K562 (cell line): ENCODE measurements around the gene MARCHF3. TPM values are rescaled to one million over a fixed set of nuclear protein-coding genes. Genes with fewer than 3 reads are reported as not detected.

Experiments used
- ATAC-seq: fragments of 200-7000 bp; cut with Tn5 transposase; 3 replicates; pipeline ENCODE4 v1.9.1; 2020; ENCODE audit warnings: moderate library complexity
- BruUV-seq: library from RNA; stranded (reverse); fragments of 400-500 nt; replicated peaks from 2 replicates; lab custom pipeline; 2021; lab: Mats Ljungman, UMichigan
- CTCF ChIA-PET: fragments of 300-600 bp; formaldehyde crosslinking; extraction: SDS; loops from one replicate; lab custom pipeline; 2021; ENCODE audit warnings: low intra/inter-chr PET ratio; lab: Yijun Ruan, JAX
- POLR2A ChIA-PET: fragments of 300-600, 350-650 bp; sonication (Branson Sonifier 250); formaldehyde crosslinking; extraction: SDS; loops from one replicate; lab custom pipeline; 2021; ENCODE audit warnings: antibody characterized with exemption, inconsistent platforms; lab: Yijun Ruan, JAX
- DNase-seq, 4 experiments: peaks; one replicate each; pipeline versions ENCODE4 v3.0.0 to v3.0.0-alpha.2; 2011 to 2018; ENCODE audit warnings: low spot score in 3 of 4, mixed read lengths in 3 of 4; ENCODE audit errors: extremely low read depth in 1 of 4
- FAIRE-seq: peaks from 2 replicates; lab custom pipeline; 2011; peaks lifted over from hg19 to GRCh38; lab: Jason Lieb, UNC
- H2AFZ ChIP-seq: 2 replicates; pipeline ENCODE4 v1.6.0; 2011; ENCODE audit warnings: low read depth, low read length, control low read depth, inconsistent platforms
- H3K27ac ChIP-seq: fragments of 200-600 bp; 3 replicates; pipeline ENCODE4 v1.8.0; 2011; ENCODE audit warnings: low read depth, mild to moderate bottlenecking, control low read depth, inconsistent platforms, low read length, moderate library complexity, mixed read lengths; ENCODE audit errors: extremely low read depth
- H3K27me3 ChIP-seq, 2 experiments: fragments of 300-600 bp in 1 of 2; 2 replicates in 1 of 2; 3 replicates in 1 of 2; pipeline versions ENCODE4 v1.6.0 to v1.8.0; 2011; ENCODE audit warnings: inconsistent platforms in 2 of 2, low read length in 2 of 2, mild to moderate bottlenecking in 1 of 2, mixed read lengths in 1 of 2, moderate library complexity in 1 of 2; ENCODE audit not compliant: control insufficient read depth in 2 of 2, insufficient read depth in 2 of 2
- H3K36me3 ChIP-seq: fragments of 300-600 bp; 3 replicates; pipeline ENCODE4 v1.8.0; 2011; ENCODE audit warnings: mild to moderate bottlenecking, low read length, inconsistent platforms; ENCODE audit not compliant: control insufficient read depth, insufficient read depth
- H3K4me1 ChIP-seq, 2 experiments: fragments of 200-600 bp in 1 of 2; replicated peaks in 1 of 2; 2 replicates in 1 of 2; 3 replicates in 1 of 2; pipeline versions ENCODE4 v1.5.1 to v1.8.0; 2011; ENCODE audit warnings: inconsistent platforms in 2 of 2, low read length in 2 of 2, mild to moderate bottlenecking in 1 of 2, mixed read lengths in 1 of 2, moderate library complexity in 1 of 2; ENCODE audit not compliant: control insufficient read depth in 2 of 2, insufficient read depth in 2 of 2
- H3K4me2 ChIP-seq: 2 replicates; pipeline ENCODE4 v1.6.1; 2011; ENCODE audit warnings: low read length, control low read depth, inconsistent platforms, mixed read lengths; ENCODE audit not compliant: insufficient read depth
- H3K4me3 ChIP-seq: fragments of 200-600 bp; sonication (generic), shearing (Covaris generic); 2 replicates; pipeline ENCODE4 v1.5.1; 2016; ENCODE audit warnings: control low read depth, inconsistent platforms
- H3K79me2 ChIP-seq: fragments of 200-600 bp; 3 replicates; pipeline ENCODE4 v1.8.0; 2011; ENCODE audit warnings: low read length, inconsistent platforms; ENCODE audit not compliant: control insufficient read depth, insufficient read depth
- H3K9ac ChIP-seq, 2 experiments: 2 replicates each; pipeline versions ENCODE4 v1.6.0 to v1.6.1; 2011; ENCODE audit warnings: low read depth in 2 of 2, low read length in 2 of 2, control low read depth in 1 of 2, inconsistent platforms in 1 of 2, mild to moderate bottlenecking in 1 of 2, mixed read lengths in 1 of 2; ENCODE audit not compliant: insufficient read depth in 1 of 2
- H3K9me1 ChIP-seq: one replicate; pipeline ENCODE4 v1.6.0; 2011; ENCODE audit warnings: inconsistent platforms, mild to moderate bottlenecking, low read length, moderate library complexity; ENCODE audit not compliant: control insufficient read depth, insufficient read depth
- H3K9me3 ChIP-seq: replicated peaks from 2 replicates; pipeline ENCODE4 v1.5.1; 2011; ENCODE audit warnings: low read depth, low read length, inconsistent platforms; ENCODE audit not compliant: control insufficient read depth, insufficient read depth
- H4K20me1 ChIP-seq: replicated peaks from 2 replicates; pipeline ENCODE4 v1.6.1; 2011; ENCODE audit warnings: low read length, inconsistent platforms, mixed read lengths; ENCODE audit not compliant: control insufficient read depth, insufficient read depth
- ESRRB ChIP-seq: fragments of 250-450 bp; sonication (Bioruptor Pico); IDR thresholded peaks from 2 replicates; pipeline ENCODE4 v1.5.0; 2020; ENCODE audit warnings: mild to moderate bottlenecking, moderate library complexity, borderline replicate concordance
- NCOA2 ChIP-seq, 2 experiments: fragments of 450-650 bp; IDR thresholded peaks; 2 replicates each; pipeline ENCODE4 v1.6.1; 2018; ENCODE audit warnings: mild to moderate bottlenecking in 2 of 2, moderate library complexity in 1 of 2; ENCODE audit not compliant: partially characterized antibody in 2 of 2
- PURB ChIP-seq: sonication (generic); formaldehyde crosslinking; IDR thresholded peaks from 2 replicates; pipeline ENCODE4 v1.9.0; 2021; ENCODE audit warnings: low read depth, mild to moderate bottlenecking, missing genetic modification reagents
- RBM22 ChIP-seq: fragments of 200-400 bp; formaldehyde crosslinking; IDR thresholded peaks from 2 replicates; pipeline ENCODE4 v1.6.1; 2018; ENCODE audit warnings: low read length, low read depth; ENCODE audit not compliant: poor library complexity, severe bottlenecking
- ZNF436 ChIP-seq: fragments of 250-450, 450-650 bp; sonication (Bioruptor Pico); formaldehyde crosslinking; IDR thresholded peaks from 2 replicates; pipeline ENCODE4 v1.7.0; 2020; ENCODE audit warnings: mild to moderate bottlenecking
- ZNF766 ChIP-seq: fragments of 200-800 bp; sonication (Bioruptor generic); conservative IDR thresholded peaks from 2 replicates; pipeline ENCODE4 v1.6.1; 2016; ENCODE audit warnings: missing genetic modification characterization, missing compliant biosample characterization
- ZNF778 ChIP-seq: fragments of 450-650 bp; formaldehyde crosslinking; IDR thresholded peaks from 2 replicates; pipeline ENCODE4 v1.4.0; 2020; ENCODE audit warnings: mild to moderate bottlenecking, moderate library complexity
- WGBS: fragments of 100-300 bp; shearing (Covaris generic); methylation state at CpG from one replicate; pipeline ENCODE4 v1.1.6; 2016; ENCODE audit warnings: low coverage, mixed read lengths; ENCODE audit not compliant: insufficient coverage; ENCODE audit errors: missing lambda C conversion rate; 5-methylcytosine and 5-hydroxymethylcytosine counted together
- in situ Hi-C: fragments of 300-500 bp; cut with MboI; formaldehyde crosslinking; loops from 4 replicates; pipeline ENCODE4 v1.15.0; 2018; ENCODE audit warnings: inconsistent platforms, mixed read lengths
- intact Hi-C: fragments of 100-400 bp; cut with micrococcal nuclease; formaldehyde crosslinking; loops from 2 replicates; pipeline ENCODE4 v1.14.2; 2022
- polyA plus RNA-seq, 8 experiments: library from polyadenylated mRNA; depleted of rRNA in 4 of 8; stranded (reverse) in 5 of 8; unstranded in 3 of 8; fragments of >200 nt; fragmentation: Nextera tagmentation in 2 of 8; fragmentation: Illumina TruSeq in 1 of 8; extraction: Ambion mirVana in 2 of 8; extraction: Trizol in 1 of 8; gene quantifications; 2 replicates each; pipeline versions ENCODE4 v1.2.1 to v1.2.3, GENCODE V29; 2011 to 2014; ENCODE audit warnings: inconsistent platforms in 1 of 8, missing spikeins in 1 of 8
- total RNA-seq, 7 experiments: library from RNA; depleted of rRNA in 6 of 7; stranded (reverse); fragments of >200 nt in 6 of 7; fragmentation: Illumina TruSeq in 2 of 7; extraction: Trizol in 2 of 7; gene quantifications; 2 replicates each; pipeline versions ENCODE4 v1.2.1 to v1.2.3, GENCODE V29; 2011 to 2021; ENCODE audit warnings: low replicate concordance in 1 of 7
- TF ChIP-seq, protein P1 (sequence below), 2 experiments: fragments of 450-650 bp in 1 of 2; sonication (generic) in 1 of 2; formaldehyde crosslinking in 1 of 2; IDR thresholded peaks; 2 replicates each; pipeline versions ENCODE4 v1.7.1 to v1.9.0; 2016 to 2022; ENCODE audit warnings: inconsistent platforms in 1 of 2, mild to moderate bottlenecking in 1 of 2, missing genetic modification reagents in 1 of 2
- TF ChIP-seq, protein P2 (sequence below): fragments of 450-650 bp; formaldehyde crosslinking; IDR thresholded peaks from 2 replicates; pipeline ENCODE4 v1.4.0; 2022; ENCODE audit warnings: missing genetic modification characterization

The MARCHF3 gene
- total and polyA plus RNA-seq, 9 of the 15 experiments (the other 6 are each of a cell fraction or from before 2014, with no cell fraction given) = 5.6 to 37.4 (median 16.5) TPM

DNA sequence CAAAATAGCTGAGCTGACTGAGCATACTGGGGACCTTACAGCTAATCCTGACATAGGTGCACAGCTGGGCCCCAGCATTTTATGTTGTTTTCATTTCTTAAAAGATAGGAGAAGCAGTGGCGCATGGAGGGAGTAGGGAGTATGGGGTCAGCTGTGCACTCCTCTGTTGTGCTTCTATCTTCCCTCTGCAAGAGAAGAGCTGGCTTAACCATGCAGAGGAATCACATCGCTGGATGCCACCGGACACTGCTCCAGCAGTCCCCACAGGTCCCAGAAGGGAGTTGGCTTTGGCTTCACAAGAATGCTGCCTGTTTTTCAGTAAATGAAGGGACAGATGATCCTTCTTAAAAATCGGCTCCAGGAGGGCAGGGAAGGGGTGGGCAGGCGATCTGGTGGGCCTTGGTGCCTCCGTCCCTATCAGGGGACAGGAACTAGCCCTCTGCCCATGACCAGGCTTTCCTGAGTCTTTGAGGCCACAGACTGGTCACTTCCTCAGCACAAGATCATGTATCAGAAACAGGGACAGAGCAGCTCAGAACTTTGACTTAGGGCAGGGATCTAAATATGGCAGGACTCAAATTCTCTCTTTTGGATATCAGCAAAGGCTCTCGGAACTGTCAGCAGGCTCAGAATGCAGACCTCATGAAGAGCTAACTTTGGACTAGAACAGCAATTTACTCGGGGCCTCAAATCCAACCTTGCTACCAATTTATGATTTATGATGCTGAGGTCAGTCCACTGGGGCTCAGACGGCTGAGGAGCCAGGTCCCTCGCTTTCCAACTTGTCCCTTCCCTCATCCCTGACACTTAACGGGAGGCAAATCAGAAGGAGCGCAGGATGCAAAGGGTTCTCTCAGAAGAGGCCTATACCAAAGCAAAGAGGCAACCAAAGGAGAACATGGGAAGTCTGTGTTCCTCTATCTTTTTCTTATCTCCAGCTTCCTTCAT lies 47.2 kb downstream of the MARCHF3 start:
- peak overlapping the region; percentile 23; the same call in 1 of the 2 replicates for H3K4me2 ChIP-seq
- intact Hi-C loops (no loop called here), in situ Hi-C loops (no loop called here)
- H3K4me3 ChIP-seq = no peak overlapping the region
- H3K9me3 ChIP-seq = no peaks in the 10 kb centered on the region
- ATAC-seq = peak; percentile 50
- H3K36me3 ChIP-seq = no peaks in the 10 kb centered on the region
- BruUV-seq = no TSS peak
- POLR2A ChIA-PET = interaction anchor here (0.7 to 2.3 kb wide), 6 partner anchors 13 to 41 kb away, joined by 3 to 8 read pairs (median 4); no protein-coding TSS in a partner anchor
- CTCF ChIA-PET = no interaction called here
- 49% methylated on average over 12 of the region's 12 CpGs for WGBS
- no peaks in the 10 kb centered on the region for H3K9me1 ChIP-seq
- H3K27ac ChIP-seq = peak overlapping the region; percentile 30; the same call in 1 of the 3 replicates
- peak; percentile 40 for FAIRE-seq
- peak overlapping the region in 1 of 2 experiments; percentile 82; a peak in 2 of 4 replicates for H3K9ac ChIP-seq
- H3K4me1 ChIP-seq = peaks cover 16 to 44% of the 10 kb centered on the region in 2 experiments
- no peaks in the 10 kb centered on the region for H3K27me3 ChIP-seq
- DNase-seq = no peak
- H4K20me1 ChIP-seq = peaks cover 11% of the 10 kb centered on the region; the same call in 1 of the 2 replicates
- peaks cover 88% of the 10 kb centered on the region for H3K79me2 ChIP-seq
- no peak overlapping the region for H2AFZ ChIP-seq
- TF ChIP-seq ESRRB (CRISPR knock-in tag) = no peak
- TF ChIP-seq ZNF436 (CRISPR knock-in tag) = no peak
- TF ChIP-seq NCOA2 (IDR thresholded peaks at IDR 0.05; ENCODE audit: partially characterized antibody in 2 of 2) = no peak
- no peak for TF ChIP-seq PURB (CRISPR knock-in tag)
- TF ChIP-seq RBM22 = no peak
- TF ChIP-seq, protein P1, sequence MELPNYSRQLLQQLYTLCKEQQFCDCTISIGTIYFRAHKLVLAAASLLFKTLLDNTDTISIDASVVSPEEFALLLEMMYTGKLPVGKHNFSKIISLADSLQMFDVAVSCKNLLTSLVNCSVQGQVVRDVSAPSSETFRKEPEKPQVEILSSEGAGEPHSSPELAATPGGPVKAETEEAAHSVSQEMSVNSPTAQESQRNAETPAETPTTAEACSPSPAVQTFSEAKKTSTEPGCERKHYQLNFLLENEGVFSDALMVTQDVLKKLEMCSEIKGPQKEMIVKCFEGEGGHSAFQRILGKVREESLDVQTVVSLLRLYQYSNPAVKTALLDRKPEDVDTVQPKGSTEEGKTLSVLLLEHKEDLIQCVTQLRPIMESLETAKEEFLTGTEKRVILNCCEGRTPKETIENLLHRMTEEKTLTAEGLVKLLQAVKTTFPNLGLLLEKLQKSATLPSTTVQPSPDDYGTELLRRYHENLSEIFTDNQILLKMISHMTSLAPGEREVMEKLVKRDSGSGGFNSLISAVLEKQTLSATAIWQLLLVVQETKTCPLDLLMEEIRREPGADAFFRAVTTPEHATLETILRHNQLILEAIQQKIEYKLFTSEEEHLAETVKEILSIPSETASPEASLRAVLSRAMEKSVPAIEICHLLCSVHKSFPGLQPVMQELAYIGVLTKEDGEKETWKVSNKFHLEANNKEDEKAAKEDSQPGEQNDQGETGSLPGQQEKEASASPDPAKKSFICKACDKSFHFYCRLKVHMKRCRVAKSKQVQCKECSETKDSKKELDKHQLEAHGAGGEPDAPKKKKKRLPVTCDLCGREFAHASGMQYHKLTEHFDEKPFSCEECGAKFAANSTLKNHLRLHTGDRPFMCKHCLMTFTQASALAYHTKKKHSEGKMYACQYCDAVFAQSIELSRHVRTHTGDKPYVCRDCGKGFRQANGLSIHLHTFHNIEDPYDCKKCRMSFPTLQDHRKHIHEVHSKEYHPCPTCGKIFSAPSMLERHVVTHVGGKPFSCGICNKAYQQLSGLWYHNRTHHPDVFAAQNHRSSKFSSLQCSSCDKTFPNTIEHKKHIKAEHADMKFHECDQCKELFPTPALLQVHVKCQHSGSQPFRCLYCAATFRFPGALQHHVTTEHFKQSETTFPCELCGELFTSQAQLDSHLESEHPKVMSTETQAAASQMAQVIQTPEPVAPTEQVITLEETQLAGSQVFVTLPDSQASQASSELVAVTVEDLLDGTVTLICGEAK (IDR thresholded peaks at IDR 0.05) = no peak
- TF ChIP-seq, protein P1 (CRISPR knock-in tag; IDR thresholded peaks at IDR 0.05) = no peak
- TF ChIP-seq, protein P2, sequence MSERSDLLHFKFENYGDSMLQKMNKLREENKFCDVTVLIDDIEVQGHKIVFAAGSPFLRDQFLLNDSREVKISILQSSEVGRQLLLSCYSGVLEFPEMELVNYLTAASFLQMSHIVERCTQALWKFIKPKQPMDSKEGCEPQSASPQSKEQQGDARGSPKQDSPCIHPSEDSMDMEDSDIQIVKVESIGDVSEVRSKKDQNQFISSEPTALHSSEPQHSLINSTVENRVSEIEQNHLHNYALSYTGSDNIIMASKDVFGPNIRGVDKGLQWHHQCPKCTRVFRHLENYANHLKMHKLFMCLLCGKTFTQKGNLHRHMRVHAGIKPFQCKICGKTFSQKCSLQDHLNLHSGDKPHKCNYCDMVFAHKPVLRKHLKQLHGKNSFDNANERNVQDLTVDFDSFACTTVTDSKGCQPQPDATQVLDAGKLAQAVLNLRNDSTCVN (CRISPR knock-in tag) = no peak
- TF ChIP-seq ZNF766 = no peak
- no peak for TF ChIP-seq ZNF778 (CRISPR knock-in tag)
